Neuronal stem cell (in vitro differentiated cells): ENCODE measurements around the gene SIM2.

Source experiments
- DNase-seq: peaks from one replicate; pipeline ENCODE4 v3.0.0-alpha.2; 2013; ENCODE audit warnings: low spot score
- H2AFZ ChIP-seq: one replicate; pipeline ENCODE4 v1.6.1; 2013; ENCODE audit warnings: mild to moderate bottlenecking, low read length, inconsistent platforms
- H2AK5ac ChIP-seq: 2 replicates; pipeline ENCODE4 v1.6.1; 2013; ENCODE audit warnings: low read depth, mild to moderate bottlenecking, inconsistent platforms, low read length, moderate library complexity, mixed read lengths
- H2BK120ac ChIP-seq: 2 replicates; pipeline ENCODE4 v1.6.1; 2013; ENCODE audit warnings: low read depth, mild to moderate bottlenecking, inconsistent platforms, low read length, moderate library complexity, mixed read lengths
- H2BK12ac ChIP-seq: one replicate; pipeline ENCODE4 v1.6.1; 2013; ENCODE audit warnings: low read length, inconsistent platforms
- H2BK15ac ChIP-seq: 2 replicates; pipeline ENCODE4 v1.6.1; 2013; ENCODE audit warnings: mild to moderate bottlenecking, low read length, inconsistent platforms, mixed read lengths
- H2BK5ac ChIP-seq: one replicate; pipeline ENCODE4 v1.6.1; 2013; ENCODE audit warnings: inconsistent platforms, mild to moderate bottlenecking, low read length, moderate library complexity
- H3K14ac ChIP-seq: one replicate; pipeline ENCODE4 v1.6.1; 2013; ENCODE audit warnings: low read length, inconsistent platforms
- H3K18ac ChIP-seq: 2 replicates; pipeline ENCODE4 v1.6.1; 2013; ENCODE audit warnings: low read length, inconsistent platforms
- H3K23ac ChIP-seq: 2 replicates; pipeline ENCODE4 v1.6.1; 2013; ENCODE audit warnings: low read depth, mild to moderate bottlenecking, mixed read lengths, low read length, inconsistent platforms; ENCODE audit not compliant: poor library complexity
- H3K27ac ChIP-seq: replicated peaks from 3 replicates; pipeline ENCODE4 v1.5.1; 2013; ENCODE audit warnings: low read length, inconsistent platforms
- H3K27me3 ChIP-seq, 3 experiments: 2 replicates each; pipeline ENCODE4 v1.6.1; 2013; ENCODE audit warnings: low read length in 3 of 3, mild to moderate bottlenecking in 2 of 3, inconsistent platforms in 1 of 3, low read depth in 1 of 3, mixed read lengths in 1 of 3, moderate library complexity in 1 of 3; ENCODE audit not compliant: control insufficient read depth in 3 of 3, insufficient read depth in 3 of 3
- H3K36me3 ChIP-seq, 2 donors: replicated peaks in 1 of 2; 2 replicates each; pipeline ENCODE4 v1.6.1; 2013; ENCODE audit warnings: low read length in 2 of 2; ENCODE audit not compliant: control insufficient read depth in 2 of 2, insufficient read depth in 2 of 2
- H3K4ac ChIP-seq: 2 replicates; pipeline ENCODE4 v1.6.1; 2013; ENCODE audit warnings: inconsistent platforms, mild to moderate bottlenecking, low read length, moderate library complexity
- H3K4me1 ChIP-seq, 2 donors: 1 replicate in 1 of 2; 2 replicates in 1 of 2; pipeline ENCODE4 v1.6.1; 2013; ENCODE audit warnings: low read length in 2 of 2, low read depth in 1 of 2; ENCODE audit not compliant: control insufficient read depth in 2 of 2, insufficient read depth in 1 of 2
- H3K4me2 ChIP-seq: one replicate; pipeline ENCODE4 v1.6.1; 2013; ENCODE audit warnings: mild to moderate bottlenecking, low read length, inconsistent platforms; ENCODE audit not compliant: insufficient read depth, poor library complexity, severe bottlenecking
- H3K4me3 ChIP-seq, 2 donors: 2 replicates each; pipeline ENCODE4 v1.5.1; 2013; ENCODE audit warnings: low read length in 2 of 2, mild to moderate bottlenecking in 2 of 2, inconsistent platforms in 1 of 2, moderate library complexity in 1 of 2
- H3K79me1 ChIP-seq: one replicate; pipeline ENCODE4 v1.6.1; 2013; ENCODE audit warnings: low read depth, mild to moderate bottlenecking, inconsistent platforms, low read length, moderate library complexity
- H3K9ac ChIP-seq: one replicate; pipeline ENCODE4 v1.6.1; 2013; ENCODE audit warnings: mild to moderate bottlenecking, low read depth, low read length, inconsistent platforms; ENCODE audit not compliant: poor library complexity
- H3K9me3 ChIP-seq, 2 donors: replicated peaks in 1 of 2; 2 replicates each; pipeline versions ENCODE3 to v1.6.1; 2013; ENCODE audit warnings: low read length in 2 of 2, mild to moderate bottlenecking in 2 of 2, inconsistent platforms in 1 of 2, low read depth in 1 of 2, mixed read lengths in 1 of 2, moderate library complexity in 1 of 2; ENCODE audit not compliant: control insufficient read depth in 2 of 2, insufficient read depth in 1 of 2
- H4K8ac ChIP-seq: one replicate; pipeline ENCODE4 v1.6.1; 2013; ENCODE audit warnings: low read depth, mild to moderate bottlenecking, inconsistent platforms, low read length, moderate library complexity
- H4K91ac ChIP-seq: one replicate; pipeline ENCODE4 v1.6.1; 2013; ENCODE audit warnings: low read length, low read depth, mild to moderate bottlenecking, inconsistent platforms; ENCODE audit not compliant: poor library complexity
- WGBS, 2 donors: extraction: QIAGEN DNeasy Blood & Tissue Kit; methylation state at CpG; one replicate each; pipeline ENCODE4 v1.1.7; 2013; ENCODE audit warnings: missing lambda C conversion rate in 2 of 2, mixed read lengths in 1 of 2; ENCODE audit not compliant: insufficient read length in 2 of 2, insufficient replicate concordance in 1 of 2; ENCODE audit errors: extremely low coverage in 2 of 2; 5-methylcytosine and 5-hydroxymethylcytosine counted together

Gene SIM2

DNA sequence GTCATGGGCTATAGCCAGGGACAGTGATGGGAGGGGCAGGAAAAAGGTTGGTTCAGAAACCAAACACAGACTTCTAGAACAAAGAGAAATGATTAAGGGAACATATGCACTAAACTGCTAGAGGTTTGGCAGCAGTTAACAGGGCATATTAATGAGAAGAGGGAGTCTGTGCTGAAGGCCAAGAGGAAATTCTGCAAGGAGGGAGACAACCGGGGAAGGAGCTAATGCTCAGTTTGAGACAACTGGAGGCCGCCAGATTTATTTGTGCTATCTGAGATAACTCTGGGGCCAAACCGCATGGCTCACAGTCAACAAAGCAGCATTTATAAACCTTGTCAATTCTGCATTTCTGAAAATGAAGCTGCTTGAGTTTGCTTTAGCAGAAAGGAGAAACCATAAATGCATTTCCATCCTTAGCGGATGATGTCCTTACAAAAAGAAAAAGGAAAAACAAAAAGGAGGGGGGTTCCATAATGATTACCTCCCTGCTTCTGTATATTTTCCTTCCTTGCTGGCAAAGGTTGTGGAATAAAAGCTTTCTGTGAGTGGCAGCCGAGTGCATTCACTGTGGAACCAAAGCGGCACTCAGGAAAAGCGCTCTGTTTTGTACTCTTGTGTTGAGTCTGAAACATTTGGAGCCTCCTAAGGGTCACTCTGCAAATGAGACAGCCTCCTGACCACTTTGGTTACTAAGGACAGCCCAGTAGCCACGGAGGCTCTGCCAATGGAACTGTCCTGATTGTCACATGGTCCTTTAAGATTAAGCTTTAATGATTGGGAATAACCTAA, 70.3 kb downstream of the SIM2 start:
- Histone ChIP-seq H3K79me1 (no peaks in the 10 kb centered on the region), H2AK5ac (no peak overlapping the region), H3K36me3 (peaks cover 0 to 2% of the 10 kb centered on the region in 2 donors), H2BK5ac (no peak overlapping the region), H3K18ac (peak overlapping the region; percentile 44), H3K4me1 (peaks cover 11 to 13% of the 10 kb centered on the region in 2 donors), H3K14ac (no peak overlapping the region), H3K4me2 (no peak overlapping the region), H3K23ac (no peak overlapping the region), H4K91ac (no peak overlapping the region), H2BK120ac (no peak overlapping the region), H3K27ac (no peak overlapping the region), H2BK15ac (no peak overlapping the region), H3K4me3 (no peak overlapping the region), H3K9me3 (no peaks in the 10 kb centered on the region), H2AFZ (peak overlapping the region; percentile 31), H4K8ac (no peak overlapping the region), H3K9ac (no peak overlapping the region), H3K27me3 (no peaks in the 10 kb centered on the region), H2BK12ac (peak overlapping the region; percentile 67), H3K4ac (no peak overlapping the region)
- DNase-seq = no peak
- WGBS, 2 donors = no CpG with 5 or more reads among the region's 8 CpGs

DNA sequence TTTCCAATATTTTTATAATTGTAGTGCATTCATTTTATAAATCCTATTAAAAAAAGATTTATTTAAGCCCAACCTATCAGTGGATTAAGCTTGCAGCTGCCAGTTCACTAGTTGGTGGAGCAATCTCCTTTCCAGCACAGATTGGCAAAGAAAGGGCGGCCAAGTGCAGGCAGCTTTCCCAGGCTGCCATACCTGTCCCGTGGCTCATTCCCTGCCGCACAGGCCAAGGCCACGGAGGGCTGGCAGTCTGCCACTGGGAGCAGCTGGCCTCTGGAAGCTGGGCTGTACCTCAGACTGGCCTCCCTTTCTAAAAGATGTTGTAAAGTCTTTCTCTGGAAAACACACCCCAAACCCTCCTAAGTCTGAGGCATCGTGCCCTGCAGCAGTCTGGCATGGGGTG, 74.2 kb downstream of the SIM2 start:
- Histone ChIP-seq H3K18ac (peak overlapping the region; percentile 73), H3K4me3 (no peak overlapping the region), H3K79me1 (no peaks in the 10 kb centered on the region), H3K14ac (no peak overlapping the region), H4K8ac (no peak overlapping the region), H2BK5ac (no peak overlapping the region), H2BK15ac (peak overlapping the region; percentile 16), H4K91ac (no peak overlapping the region), H2AFZ (no peak overlapping the region), H3K4me1 (peaks cover 11 to 13% of the 10 kb centered on the region in 2 donors), H3K36me3 (no peaks in the 10 kb centered on the region), H3K4ac (no peak overlapping the region), H3K27ac (no peak overlapping the region), H3K27me3 (no peaks in the 10 kb centered on the region), H2BK120ac (no peak overlapping the region), H3K9ac (no peak overlapping the region), H3K9me3 (no peaks in the 10 kb centered on the region), H3K23ac (no peak overlapping the region), H3K4me2 (no peak overlapping the region), H2AK5ac (no peak overlapping the region), H2BK12ac (no peak overlapping the region)
- no peak for DNase-seq
- no CpG with 5 or more reads among the region's 5 CpGs for WGBS, 2 donors

DNA sequence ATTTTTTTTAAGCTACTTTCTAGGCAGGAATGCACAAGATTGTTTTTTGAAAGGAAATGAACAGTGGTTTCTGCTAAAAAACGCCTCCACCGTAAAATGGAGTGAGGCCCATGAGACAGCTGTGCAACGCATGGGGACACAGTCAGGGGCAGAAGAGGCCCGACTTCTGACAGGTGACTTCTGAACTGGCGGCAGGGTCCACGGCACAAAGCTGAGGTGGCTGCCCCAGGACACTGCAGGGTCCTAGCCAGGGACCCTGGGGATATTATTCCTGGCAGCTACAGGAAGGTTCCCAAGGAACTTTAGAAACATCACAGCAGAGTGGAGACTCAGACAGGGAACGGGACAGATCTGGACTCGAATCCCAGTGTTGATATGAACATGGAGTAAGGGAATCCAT, 75.1 kb downstream of the SIM2 start:
- H3K14ac ChIP-seq = no peak overlapping the region

DNA sequence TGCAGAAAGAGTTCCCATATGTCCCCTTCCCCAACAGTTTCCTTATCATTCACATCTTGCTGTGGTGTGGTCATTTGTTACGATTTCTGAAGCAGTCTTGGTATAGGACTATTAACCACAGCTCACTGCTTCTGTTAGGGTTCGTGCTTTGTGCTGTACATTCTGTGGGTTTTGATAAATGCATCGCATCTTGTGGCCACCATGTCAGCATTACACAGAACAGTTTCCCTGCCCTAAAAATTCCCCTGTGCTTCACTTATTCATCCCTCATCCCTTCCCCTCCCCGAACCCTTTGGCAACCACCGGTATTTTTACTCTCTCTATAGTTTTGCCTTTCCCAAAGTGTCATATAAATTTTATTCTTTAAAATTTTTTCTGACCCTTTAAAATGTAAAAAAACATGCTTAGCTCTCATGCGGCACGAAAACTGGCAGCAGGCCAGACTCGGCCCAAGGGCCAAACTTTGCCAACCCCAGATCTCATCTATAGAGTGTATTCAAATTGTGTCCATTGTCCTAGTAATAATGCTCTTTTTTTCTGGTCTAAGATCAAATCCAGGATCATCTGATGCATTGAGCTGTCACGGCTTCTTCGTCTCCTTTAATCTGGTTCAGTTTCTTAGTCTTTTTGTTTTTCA, 78.2 kb downstream of the SIM2 start:
- no CpG with 5 or more reads among the region's 10 CpGs for WGBS, 2 donors
- Histone ChIP-seq H3K23ac (no peak overlapping the region), H2BK5ac (no peak overlapping the region)

More for the DNA sequence above, 75.1 kb downstream of the SIM2 start:
- Histone ChIP-seq H3K27ac (no peak overlapping the region), H4K91ac (no peak overlapping the region), H3K27me3 (no peaks in the 10 kb centered on the region), H3K4me1 (peaks cover 2 to 11% of the 10 kb centered on the region in 2 donors), H3K4me3 (no peak overlapping the region), H3K18ac (no peak overlapping the region), H3K36me3 (no peaks in the 10 kb centered on the region), H2AFZ (no peak overlapping the region), H4K8ac (no peak overlapping the region), H3K23ac (no peak overlapping the region), H2BK120ac (no peak overlapping the region), H2BK5ac (no peak overlapping the region), H3K4me2 (no peak overlapping the region), H3K9ac (peak overlapping the region; percentile 5), H2BK12ac (no peak overlapping the region), H3K9me3 (no peaks in the 10 kb centered on the region), H3K79me1 (no peaks in the 10 kb centered on the region), H3K4ac (no peak overlapping the region), H2AK5ac (no peak overlapping the region), H2BK15ac (no peak overlapping the region)
- WGBS, 2 donors = no CpG with 5 or more reads among the region's 8 CpGs
- DNase-seq = no peak

More for the DNA sequence above, 78.2 kb downstream of the SIM2 start:
- no peak overlapping the region for H2BK15ac ChIP-seq
- peaks cover 0 to 4% of the 10 kb centered on the region in 2 donors for H3K4me1 ChIP-seq
- no peak overlapping the region for H4K8ac ChIP-seq
- no peak overlapping the region for H4K91ac ChIP-seq
- H3K4me2 ChIP-seq = no peak overlapping the region
- H2AK5ac ChIP-seq = no peak overlapping the region
- no peak for DNase-seq
- no peaks in the 10 kb centered on the region for H3K27me3 ChIP-seq
- no peak overlapping the region for H3K9ac ChIP-seq
- H3K36me3 ChIP-seq = no peaks in the 10 kb centered on the region
- no peak overlapping the region for H3K4ac ChIP-seq
- peaks cover 0 to 9% of the 10 kb centered on the region in 2 donors for H3K9me3 ChIP-seq
- H3K14ac ChIP-seq = no peak overlapping the region
- H3K18ac ChIP-seq = no peak overlapping the region
- no peak overlapping the region for H2BK120ac ChIP-seq
- no peak overlapping the region for H2AFZ ChIP-seq
- H3K4me3 ChIP-seq = no peak overlapping the region
- H2BK12ac ChIP-seq = no peak overlapping the region
- H3K27ac ChIP-seq = no peak overlapping the region
- H3K79me1 ChIP-seq = no peaks in the 10 kb centered on the region
